H9 (cell line): ENCODE data around the gene CDK6. TPM values are rescaled to one million over a fixed set of nuclear protein-coding genes. Genes with fewer than 3 reads are reported as not detected.

Experiments
- DNase-seq: peaks from one replicate; pipeline ENCODE4 v3.0.0-alpha.2; 2017
- H2AFZ ChIP-seq: one replicate; pipeline ENCODE4 v1.6.1; 2013; ENCODE audit warnings: mild to moderate bottlenecking, low read length, control low read depth, moderate library complexity
- H2AK5ac ChIP-seq: 2 replicates; pipeline ENCODE4 v1.6.1; 2013; ENCODE audit warnings: low read length, control low read depth, mixed read lengths; ENCODE audit not compliant: insufficient read length
- H2BK120ac ChIP-seq: one replicate; pipeline ENCODE4 v1.6.1; 2013; ENCODE audit warnings: low read depth, mild to moderate bottlenecking, low read length, control low read depth, inconsistent platforms; ENCODE audit not compliant: poor library complexity, severe bottlenecking
- H2BK12ac ChIP-seq: 2 replicates; pipeline ENCODE4 v1.6.1; 2013; ENCODE audit warnings: low read length, control low read depth, mixed read lengths, low read depth; ENCODE audit not compliant: insufficient read length
- H2BK15ac ChIP-seq: 2 replicates; pipeline ENCODE4 v1.6.1; 2013; ENCODE audit warnings: low read depth, low read length, control low read depth
- H2BK20ac ChIP-seq: one replicate; pipeline ENCODE4 v1.6.1; 2013; ENCODE audit warnings: low read depth, mild to moderate bottlenecking, low read length, control low read depth, inconsistent platforms; ENCODE audit not compliant: poor library complexity, severe bottlenecking
- H2BK5ac ChIP-seq: 2 replicates; pipeline ENCODE4 v1.6.1; 2013; ENCODE audit warnings: low read length, control low read depth, mixed read lengths; ENCODE audit not compliant: insufficient read length
- H3K14ac ChIP-seq: 2 replicates; pipeline ENCODE4 v1.6.1; 2013; ENCODE audit warnings: low read length, control low read depth; ENCODE audit not compliant: insufficient read depth
- H3K18ac ChIP-seq: 2 replicates; pipeline ENCODE4 v1.6.1; 2013; ENCODE audit warnings: low read depth, mild to moderate bottlenecking, mixed read lengths, low read length, control low read depth; ENCODE audit not compliant: insufficient read length
- H3K23ac ChIP-seq: 2 replicates; pipeline ENCODE4 v1.6.1; 2013; ENCODE audit warnings: low read length, control low read depth, mixed read lengths, low read depth; ENCODE audit not compliant: insufficient read length
- H3K23me2 ChIP-seq: 2 replicates; pipeline ENCODE4 v1.6.1; 2013; ENCODE audit warnings: low read depth, mild to moderate bottlenecking, mixed read lengths, low read length, control low read depth; ENCODE audit not compliant: insufficient read length, poor library complexity, severe bottlenecking
- H3K27ac ChIP-seq: 2 replicates; pipeline ENCODE4 v1.5.1; 2013; ENCODE audit warnings: low read length, control low read depth, mixed read lengths, low read depth; ENCODE audit not compliant: insufficient read length
- H3K27me3 ChIP-seq: 2 replicates; pipeline ENCODE4 v1.6.1; 2013; ENCODE audit warnings: low read length, control low read depth, inconsistent platforms; ENCODE audit not compliant: insufficient read depth
- H3K4ac ChIP-seq: 2 replicates; pipeline ENCODE4 v1.6.1; 2013; ENCODE audit warnings: low read depth, mild to moderate bottlenecking, control low read depth, inconsistent platforms, low read length, moderate library complexity
- H3K4me1 ChIP-seq: 2 replicates; pipeline ENCODE4 v1.6.1; 2013; ENCODE audit warnings: low read length, control low read depth, inconsistent platforms; ENCODE audit not compliant: insufficient read depth
- H3K4me2 ChIP-seq: 2 replicates; pipeline ENCODE4 v1.6.1; 2013; ENCODE audit warnings: low read length, control low read depth, mixed read lengths; ENCODE audit not compliant: insufficient read length, insufficient read depth
- H3K56ac ChIP-seq: 2 replicates; pipeline ENCODE4 v1.6.1; 2013; ENCODE audit warnings: low read depth, mild to moderate bottlenecking, mixed read lengths, low read length, control low read depth; ENCODE audit not compliant: insufficient read length
- H3K79me1 ChIP-seq: 2 replicates; pipeline ENCODE4 v1.6.1; 2013; ENCODE audit warnings: low read depth, mild to moderate bottlenecking, moderate library complexity, low read length, control low read depth, inconsistent platforms; ENCODE audit not compliant: insufficient read depth, poor library complexity, severe bottlenecking
- H3K79me2 ChIP-seq: 2 replicates; pipeline ENCODE4 v1.6.1; 2013; ENCODE audit warnings: low read length, control low read depth, inconsistent platforms; ENCODE audit not compliant: insufficient read depth
- H3K9ac ChIP-seq: 2 replicates; pipeline ENCODE4 v1.6.1; 2013; ENCODE audit warnings: low read length, control low read depth, mixed read lengths; ENCODE audit not compliant: insufficient read length; ENCODE audit errors: extremely low read depth
- H3K9me3 ChIP-seq: one replicate; pipeline ENCODE4 v1.6.1; 2013; ENCODE audit warnings: low read depth, low read length, inconsistent platforms; ENCODE audit not compliant: control insufficient read depth
- H3T11ph ChIP-seq: one replicate; pipeline ENCODE4 v1.6.1; 2013; ENCODE audit warnings: mild to moderate bottlenecking, low read length, control low read depth, inconsistent platforms
- H4K20me1 ChIP-seq: one replicate; pipeline ENCODE4 v1.6.1; 2013; ENCODE audit not compliant: control insufficient read depth, insufficient read length, insufficient read depth
- H4K5ac ChIP-seq: 2 replicates; pipeline ENCODE4 v1.6.1; 2013; ENCODE audit warnings: low read depth, mild to moderate bottlenecking, mixed read lengths, low read length, control low read depth; ENCODE audit not compliant: insufficient read length
- H4K8ac ChIP-seq: replicated peaks from 2 replicates; pipeline ENCODE4 v1.6.1; 2013; ENCODE audit warnings: low read length, control low read depth, mixed read lengths, low read depth; ENCODE audit not compliant: insufficient read length
- H4K91ac ChIP-seq: 2 replicates; pipeline ENCODE4 v1.6.1; 2013; ENCODE audit warnings: low read depth, mild to moderate bottlenecking, moderate library complexity, mixed read lengths, low read length, control low read depth; ENCODE audit not compliant: insufficient read length
- H3K27ac Mint-ChIP-seq, 3 experiments: 2 replicates in 2 of 3; 3 replicates in 1 of 3; pipeline ENCODE4 v1.8.0; 2020 to 2021; ENCODE audit warnings: mixed read lengths in 3 of 3, mild to moderate bottlenecking in 1 of 3, moderate library complexity in 1 of 3
- H3K27me3 Mint-ChIP-seq: 2 replicates; pipeline ENCODE4 v1.8.0; 2021; ENCODE audit warnings: low read depth, mild to moderate bottlenecking, moderate library complexity, mixed read lengths
- H3K36me3 Mint-ChIP-seq, 3 experiments: 2 replicates in 2 of 3; 3 replicates in 1 of 3; pipeline ENCODE4 v1.8.0; 2020 to 2021; ENCODE audit warnings: low read depth in 3 of 3, mixed read lengths in 3 of 3; ENCODE audit not compliant: insufficient read depth in 1 of 3
- H3K4me1 Mint-ChIP-seq, 2 experiments: 2 replicates each; pipeline ENCODE4 v1.8.0; 2020; ENCODE audit warnings: mixed read lengths in 2 of 2
- H3K4me3 Mint-ChIP-seq, 2 experiments: 2 replicates in 1 of 2; 3 replicates in 1 of 2; pipeline ENCODE4 v1.8.0; 2020 to 2021; ENCODE audit warnings: mild to moderate bottlenecking in 2 of 2, mixed read lengths in 2 of 2, moderate library complexity in 1 of 2
- H3K9me3 Mint-ChIP-seq, 2 experiments: 2 replicates in 1 of 2; 3 replicates in 1 of 2; pipeline ENCODE4 v1.8.0; 2020; ENCODE audit warnings: mild to moderate bottlenecking in 2 of 2, mixed read lengths in 2 of 2, moderate library complexity in 1 of 2
- WGBS: extraction: QIAGEN DNeasy Blood & Tissue Kit; methylation state at CpG from one replicate; pipeline ENCODE4 v1.1.7; 2013; ENCODE audit warnings: missing lambda C conversion rate, low lambda C conversion rate, mixed read lengths; ENCODE audit not compliant: insufficient read length; ENCODE audit errors: extremely low coverage; 5-methylcytosine and 5-hydroxymethylcytosine counted together
- total RNA-seq: library from RNA; stranded (reverse); gene quantifications from 2 replicates; pipeline ENCODE4 v1.2.1, GENCODE V29; 2021
- TF ChIP-seq, protein P1 (sequence below): fragments of 200-600 bp; sonication (generic); conservative IDR thresholded peaks from 3 replicates; pipeline ENCODE4 v1.8.0; 2021; ENCODE audit warnings: antibody characterized with exemption, mild to moderate bottlenecking

The CDK6 gene
- total RNA-seq, 1 experiment from 2014 or later, result 30.0 TPM

DNA sequence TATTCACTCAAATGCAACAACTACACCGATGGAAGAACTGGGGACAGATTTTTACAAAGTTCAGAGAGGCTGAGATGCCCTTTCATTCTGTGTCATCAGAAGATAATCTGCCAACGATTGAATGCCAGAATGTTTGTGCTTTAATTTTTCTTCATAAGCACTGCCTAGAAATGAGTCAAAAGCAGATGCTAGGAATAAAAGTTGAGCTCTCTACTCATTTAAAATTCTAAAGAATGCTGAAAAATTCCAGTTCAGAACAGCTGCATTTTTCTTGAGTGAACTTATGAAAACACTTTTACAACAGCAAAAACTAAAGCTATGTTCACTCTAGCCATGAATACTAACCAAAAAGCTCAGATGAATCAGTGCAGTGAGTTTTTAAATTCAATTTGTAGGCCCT is 223.9 kb downstream of the CDK6 start:
- Histone ChIP-seq H4K5ac (no peak overlapping the region), H2BK20ac (no peak overlapping the region), H3K4ac (no peak overlapping the region), H3K4me2 (no peak overlapping the region), H4K8ac (no peak overlapping the region), H3K79me1 (no peaks in the 10 kb centered on the region), H2BK15ac (no peak overlapping the region), H2BK120ac (no peak overlapping the region), H2AFZ (no peak overlapping the region), H2AK5ac (no peak overlapping the region), H3K79me2 (no peaks in the 10 kb centered on the region), H3K18ac (no peak overlapping the region), H3K23me2 (no peaks in the 10 kb centered on the region), H3K56ac (no peak overlapping the region), H2BK12ac (no peak overlapping the region), H4K20me1 (no peaks in the 10 kb centered on the region), H3K4me1 (no peaks in the 10 kb centered on the region), H3K23ac (no peak overlapping the region), H2BK5ac (no peak overlapping the region), H4K91ac (no peak overlapping the region), H3K14ac (no peak overlapping the region), H3K27ac (no peak overlapping the region), H3K9me3 (no peaks in the 10 kb centered on the region), H3K9ac (no peak overlapping the region), H3K27me3 (no peaks in the 10 kb centered on the region), H3T11ph (no peak overlapping the region)
- no peak for DNase-seq
- TF ChIP-seq, protein P1, sequence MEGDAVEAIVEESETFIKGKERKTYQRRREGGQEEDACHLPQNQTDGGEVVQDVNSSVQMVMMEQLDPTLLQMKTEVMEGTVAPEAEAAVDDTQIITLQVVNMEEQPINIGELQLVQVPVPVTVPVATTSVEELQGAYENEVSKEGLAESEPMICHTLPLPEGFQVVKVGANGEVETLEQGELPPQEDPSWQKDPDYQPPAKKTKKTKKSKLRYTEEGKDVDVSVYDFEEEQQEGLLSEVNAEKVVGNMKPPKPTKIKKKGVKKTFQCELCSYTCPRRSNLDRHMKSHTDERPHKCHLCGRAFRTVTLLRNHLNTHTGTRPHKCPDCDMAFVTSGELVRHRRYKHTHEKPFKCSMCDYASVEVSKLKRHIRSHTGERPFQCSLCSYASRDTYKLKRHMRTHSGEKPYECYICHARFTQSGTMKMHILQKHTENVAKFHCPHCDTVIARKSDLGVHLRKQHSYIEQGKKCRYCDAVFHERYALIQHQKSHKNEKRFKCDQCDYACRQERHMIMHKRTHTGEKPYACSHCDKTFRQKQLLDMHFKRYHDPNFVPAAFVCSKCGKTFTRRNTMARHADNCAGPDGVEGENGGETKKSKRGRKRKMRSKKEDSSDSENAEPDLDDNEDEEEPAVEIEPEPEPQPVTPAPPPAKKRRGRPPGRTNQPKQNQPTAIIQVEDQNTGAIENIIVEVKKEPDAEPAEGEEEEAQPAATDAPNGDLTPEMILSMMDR, result no peak
- Mint-ChIP-seq H3K9me3 (no peaks in the 10 kb centered on the region), H3K4me1 (peaks cover 21 to 27% of the 10 kb centered on the region in 2 experiments), H3K4me3 (no peak overlapping the region), H3K36me3 (peaks cover 0 to 5% (median 5%) of the 10 kb centered on the region in 3 experiments; a peak in 4 of 7 replicates), H3K27ac (no peak overlapping the region), H3K27me3 (peaks cover 7% of the 10 kb centered on the region)
- no CpG with 5 or more reads among the region's 2 CpGs for WGBS
